Measurements from ENCODE around the gene PPP1R2.

DNA sequence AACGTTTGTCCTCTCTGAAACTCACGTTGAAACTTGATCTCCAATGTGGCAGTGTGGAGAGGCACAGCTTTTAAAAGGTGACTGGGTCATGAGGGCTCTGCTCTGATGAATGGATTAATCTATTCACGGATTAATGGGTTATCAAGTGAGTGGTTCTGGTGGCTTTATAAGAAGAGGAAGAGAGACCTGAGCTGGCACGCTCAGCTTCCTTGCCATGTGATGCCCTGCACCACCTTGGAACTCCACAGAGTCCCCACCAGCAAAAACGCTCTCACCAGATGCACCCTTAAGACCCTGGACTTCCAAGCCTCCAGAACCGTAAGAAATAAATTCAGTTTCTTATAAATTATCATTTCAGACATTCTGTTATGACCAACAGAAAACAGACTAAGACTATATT, 2.6 kb downstream of the PPP1R2 start:
- TF ChIP-seq EP300 (conservative IDR thresholded peaks at IDR 0.05; ENCODE audit: poor library complexity, severe bottlenecking) (no peak), CTCF (IDR thresholded peaks at IDR 0.05; ENCODE audit: poor library complexity, severe bottlenecking) (no peak), POLR2AphosphoS5 (IDR thresholded peaks at IDR 0.05) (no peak), TAF1 (IDR thresholded peaks at IDR 0.05; ENCODE audit: low read depth) (no peak), EZH2 (IDR thresholded peaks at IDR 0.05; ENCODE audit: borderline replicate concordance, insufficient read depth, low read length, poor library complexity, severe bottlenecking) (no peak), MXI1 (conservative IDR thresholded peaks at IDR 0.05; ENCODE audit: poor library complexity, severe bottlenecking) (no peak), RAD21 (conservative IDR thresholded peaks at IDR 0.05) (no peak), SMC3 (conservative IDR thresholded peaks at IDR 0.05; ENCODE audit: poor library complexity) (no peak)
- TF ChIP-seq, protein P1, sequence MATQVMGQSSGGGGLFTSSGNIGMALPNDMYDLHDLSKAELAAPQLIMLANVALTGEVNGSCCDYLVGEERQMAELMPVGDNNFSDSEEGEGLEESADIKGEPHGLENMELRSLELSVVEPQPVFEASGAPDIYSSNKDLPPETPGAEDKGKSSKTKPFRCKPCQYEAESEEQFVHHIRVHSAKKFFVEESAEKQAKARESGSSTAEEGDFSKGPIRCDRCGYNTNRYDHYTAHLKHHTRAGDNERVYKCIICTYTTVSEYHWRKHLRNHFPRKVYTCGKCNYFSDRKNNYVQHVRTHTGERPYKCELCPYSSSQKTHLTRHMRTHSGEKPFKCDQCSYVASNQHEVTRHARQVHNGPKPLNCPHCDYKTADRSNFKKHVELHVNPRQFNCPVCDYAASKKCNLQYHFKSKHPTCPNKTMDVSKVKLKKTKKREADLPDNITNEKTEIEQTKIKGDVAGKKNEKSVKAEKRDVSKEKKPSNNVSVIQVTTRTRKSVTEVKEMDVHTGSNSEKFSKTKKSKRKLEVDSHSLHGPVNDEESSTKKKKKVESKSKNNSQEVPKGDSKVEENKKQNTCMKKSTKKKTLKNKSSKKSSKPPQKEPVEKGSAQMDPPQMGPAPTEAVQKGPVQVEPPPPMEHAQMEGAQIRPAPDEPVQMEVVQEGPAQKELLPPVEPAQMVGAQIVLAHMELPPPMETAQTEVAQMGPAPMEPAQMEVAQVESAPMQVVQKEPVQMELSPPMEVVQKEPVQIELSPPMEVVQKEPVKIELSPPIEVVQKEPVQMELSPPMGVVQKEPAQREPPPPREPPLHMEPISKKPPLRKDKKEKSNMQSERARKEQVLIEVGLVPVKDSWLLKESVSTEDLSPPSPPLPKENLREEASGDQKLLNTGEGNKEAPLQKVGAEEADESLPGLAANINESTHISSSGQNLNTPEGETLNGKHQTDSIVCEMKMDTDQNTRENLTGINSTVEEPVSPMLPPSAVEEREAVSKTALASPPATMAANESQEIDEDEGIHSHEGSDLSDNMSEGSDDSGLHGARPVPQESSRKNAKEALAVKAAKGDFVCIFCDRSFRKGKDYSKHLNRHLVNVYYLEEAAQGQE (IDR thresholded peaks at IDR 0.05; ENCODE audit: borderline replicate concordance) = no peak
